Liver (tissue), 3 donors: ENCODE measurements around the gene NOS1.

ENCODE experiments used
- ATF3 ChIP-seq: IDR thresholded peaks from 2 replicates; pipeline ENCODE4 v1.6.1; 2016; ENCODE audit warnings: antibody characterized with exemption
- CTCF ChIP-seq: fragments of 150-350 bp; IDR thresholded peaks from 2 replicates; pipeline ENCODE4 v1.5.1; 2017; ENCODE audit warnings: improper control_type of control experiment, low read depth, low read length; ENCODE audit not compliant: missing input control
- EGR1 ChIP-seq, 2 donors: IDR thresholded peaks; 2 replicates each; pipeline ENCODE4 v1.6.1; 2016 to 2018; ENCODE audit warnings: antibody characterized with exemption in 2 of 2, low read depth in 2 of 2
- FOXA1 ChIP-seq: IDR thresholded peaks from 2 replicates; pipeline ENCODE4 v1.6.1; 2016; ENCODE audit warnings: antibody characterized with exemption
- GABPA ChIP-seq, 2 donors: IDR thresholded peaks in 1 of 2; conservative IDR thresholded peaks in 1 of 2; 2 replicates each; pipeline ENCODE4 v1.6.1; 2016; ENCODE audit warnings: antibody characterized with exemption in 2 of 2, mild to moderate bottlenecking in 1 of 2, moderate library complexity in 1 of 2
- HNF4G ChIP-seq: IDR thresholded peaks from 2 replicates; pipeline ENCODE4 v1.6.1; 2016; ENCODE audit warnings: antibody characterized with exemption
- JUND ChIP-seq, 2 donors: IDR thresholded peaks; 2 replicates each; pipeline ENCODE4 v1.6.1; 2016; ENCODE audit warnings: antibody characterized with exemption in 2 of 2
- MAX ChIP-seq: IDR thresholded peaks from 2 replicates; pipeline ENCODE4 v1.6.1; 2016; ENCODE audit warnings: antibody characterized with exemption
- RAD21 ChIP-seq, 2 donors: IDR thresholded peaks; 2 replicates each; pipeline ENCODE4 v1.6.1; 2016; ENCODE audit warnings: antibody characterized with exemption in 2 of 2, mild to moderate bottlenecking in 2 of 2
- REST ChIP-seq: IDR thresholded peaks from 2 replicates; pipeline ENCODE4 v1.6.1; 2016; ENCODE audit warnings: antibody characterized with exemption, mild to moderate bottlenecking
- RXRA ChIP-seq, 2 donors: IDR thresholded peaks; 2 replicates each; pipeline ENCODE4 v1.6.1; 2017 to 2018; ENCODE audit warnings: antibody characterized with exemption in 2 of 2, mild to moderate bottlenecking in 1 of 2
- SP1 ChIP-seq: IDR thresholded peaks from 2 replicates; pipeline ENCODE4 v1.6.1; 2018; ENCODE audit warnings: antibody characterized with exemption, mild to moderate bottlenecking
- TAF1 ChIP-seq: conservative IDR thresholded peaks from 2 replicates; pipeline ENCODE4 v1.6.1; 2016; ENCODE audit warnings: antibody characterized with exemption, mild to moderate bottlenecking
- YY1 ChIP-seq: IDR thresholded peaks from 2 replicates; pipeline ENCODE4 v1.6.1; 2016; ENCODE audit warnings: antibody characterized with exemption, mild to moderate bottlenecking
- donor health status: healthy.
- donor health status: healthy.

GRCh38 chr12:117294189-117294603 is 67.2 kb downstream of the NOS1 start:
- no peak for TF ChIP-seq MAX
- TF ChIP-seq CTCF = no peak
- TF ChIP-seq GABPA (IDR thresholded peaks at IDR 0.05 in 1 of 2, conservative IDR thresholded peaks at IDR 0.05 in 1 of 2) = no peak
- no peak for TF ChIP-seq REST
- TF ChIP-seq SP1 = no peak
- no peak for TF ChIP-seq FOXA1
- TF ChIP-seq JUND (IDR thresholded peaks at IDR 0.05) = no peak
- TF ChIP-seq RXRA (IDR thresholded peaks at IDR 0.05) = no peak
- no peak for TF ChIP-seq ATF3
- no peak for TF ChIP-seq TAF1
- no peak for TF ChIP-seq RAD21 (IDR thresholded peaks at IDR 0.05)
- TF ChIP-seq HNF4G = no peak
- TF ChIP-seq EGR1 (IDR thresholded peaks at IDR 0.05; ENCODE audit: low read depth in 2 of 2) = no peak
- TF ChIP-seq YY1 = no peak
